GM18502 (cell line): ENCODE data around the gene KCND2.

Source experiments
- ATAC-seq: cut with Tn5 transposase; IDR thresholded peaks from one replicate; pipeline ENCODE4 v1.9.1; 2021; ENCODE audit warnings: mild to moderate bottlenecking; ENCODE audit not compliant: unreplicated experiment, poor library complexity

The KCND2 gene

GRCh38 chr7:120473352-120473751 is 200.4 kb downstream of the KCND2 start:
- ATAC-seq = no peak

- peak; percentile 85 for ATAC-seq
Observed at GRCh38 chr7:120475994-120476393, 203.0 kb downstream of the KCND2 start.

DNA sequence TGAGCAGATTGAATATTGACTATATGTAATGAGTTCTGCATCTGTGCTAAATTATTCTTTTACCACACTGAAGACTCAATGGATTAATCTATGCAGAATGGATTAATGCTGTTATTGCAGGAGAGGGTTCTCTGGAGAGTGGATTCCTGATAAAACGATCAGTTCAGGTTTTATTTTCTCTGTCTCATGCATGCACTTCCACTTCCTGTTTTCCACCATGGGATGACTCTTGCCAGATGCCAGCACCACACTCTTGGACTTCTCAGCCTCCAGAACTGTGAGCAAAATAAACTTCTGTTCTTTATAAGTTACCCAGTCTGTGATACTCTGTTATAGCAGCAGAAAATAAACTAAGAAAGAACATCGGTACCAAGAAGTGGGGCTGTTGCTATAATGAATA is 207.5 kb downstream of the KCND2 start:
- no peak for ATAC-seq

DNA sequence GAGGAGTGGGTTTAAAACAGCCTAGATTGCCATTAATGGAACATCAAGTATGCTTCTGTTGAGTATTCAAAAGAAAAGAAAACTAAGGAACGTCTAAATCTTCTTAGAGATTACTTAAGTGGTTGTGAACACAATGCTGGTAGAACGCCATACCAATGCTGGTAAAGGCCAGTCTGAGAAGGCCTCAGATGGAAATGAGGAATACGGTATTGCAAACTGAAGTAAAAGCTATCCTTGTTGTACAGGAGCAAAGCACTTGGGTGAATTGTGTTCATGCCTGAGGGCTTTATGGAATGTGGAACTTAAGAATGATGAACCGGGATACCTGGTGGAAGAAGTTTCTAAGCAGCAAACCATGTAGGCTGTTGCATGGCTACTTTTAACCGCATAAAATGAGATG is 208.0 kb downstream of the KCND2 start:
- no peak for ATAC-seq

GRCh38 chr7:120486164-120486563 is 213.2 kb downstream of the KCND2 start:
- no peak for ATAC-seq

- ATAC-seq = no peak
Observed at GRCh38 chr7:120502132-120502531, 229.2 kb downstream of the KCND2 start.

DNA sequence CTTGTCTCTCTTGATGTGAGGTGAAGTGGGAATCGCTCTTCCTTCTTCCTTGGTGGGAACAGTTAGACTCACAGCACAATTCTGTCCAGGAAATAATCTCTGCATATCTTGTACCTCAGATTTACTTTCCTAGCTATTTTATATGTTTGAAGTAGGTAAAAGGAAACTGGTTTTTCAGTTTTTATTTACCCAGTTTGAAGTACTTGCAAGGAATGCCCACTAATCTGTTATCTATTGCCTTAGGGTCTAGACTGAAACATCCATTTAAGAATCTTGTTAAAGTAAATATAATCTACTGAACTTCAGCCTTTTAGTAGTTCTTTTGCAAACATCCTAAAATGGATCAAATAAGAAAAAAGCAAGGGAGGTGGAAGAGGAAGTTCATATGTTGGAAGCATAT is 229.8 kb downstream of the KCND2 start:
- ATAC-seq = no peak

- no peak for ATAC-seq
Observed at GRCh38 chr7:120504386-120504785, 231.4 kb downstream of the KCND2 start.

DNA sequence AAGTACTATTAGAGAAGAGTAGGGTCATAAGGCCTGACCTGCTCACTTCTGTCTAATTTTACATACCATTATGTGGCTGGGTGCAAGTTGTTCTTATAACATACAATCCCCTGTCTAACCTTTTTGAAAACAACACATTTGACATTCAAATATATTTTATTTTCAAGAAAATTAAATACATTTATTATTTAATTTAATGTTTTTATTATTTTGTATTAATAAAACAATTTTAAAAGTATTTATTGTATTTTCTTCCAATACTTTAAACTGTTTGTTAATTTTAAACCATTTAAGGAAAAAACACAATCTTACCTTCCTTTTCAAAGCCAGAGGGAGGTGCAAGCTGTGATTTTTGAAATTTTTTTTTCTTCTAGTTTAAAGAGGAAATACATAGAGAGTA is 232.8 kb downstream of the KCND2 start:
- ATAC-seq = no peak

- ATAC-seq = no peak
Observed at GRCh38 chr7:120512701-120513100, 239.7 kb downstream of the KCND2 start.

DNA sequence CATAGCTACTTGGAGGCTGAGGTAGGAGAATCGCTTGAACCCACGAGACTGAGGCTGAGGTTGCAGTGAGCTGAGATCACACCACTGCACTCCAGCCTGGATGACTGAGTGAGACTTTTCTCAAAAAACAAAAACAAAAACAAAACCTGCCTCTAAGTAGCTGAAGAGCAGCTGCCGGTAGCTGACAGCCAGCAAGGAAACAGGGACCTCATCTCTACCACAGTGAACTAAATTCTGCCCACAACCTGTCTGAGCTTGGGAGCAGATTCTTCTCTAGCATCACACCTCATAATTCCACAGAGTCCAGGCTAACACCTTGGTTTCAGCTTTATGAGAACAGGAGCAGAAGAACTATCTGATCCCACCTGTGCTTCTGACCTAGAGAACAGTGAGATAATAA is 246.2 kb downstream of the KCND2 start:
- no peak for ATAC-seq

DNA sequence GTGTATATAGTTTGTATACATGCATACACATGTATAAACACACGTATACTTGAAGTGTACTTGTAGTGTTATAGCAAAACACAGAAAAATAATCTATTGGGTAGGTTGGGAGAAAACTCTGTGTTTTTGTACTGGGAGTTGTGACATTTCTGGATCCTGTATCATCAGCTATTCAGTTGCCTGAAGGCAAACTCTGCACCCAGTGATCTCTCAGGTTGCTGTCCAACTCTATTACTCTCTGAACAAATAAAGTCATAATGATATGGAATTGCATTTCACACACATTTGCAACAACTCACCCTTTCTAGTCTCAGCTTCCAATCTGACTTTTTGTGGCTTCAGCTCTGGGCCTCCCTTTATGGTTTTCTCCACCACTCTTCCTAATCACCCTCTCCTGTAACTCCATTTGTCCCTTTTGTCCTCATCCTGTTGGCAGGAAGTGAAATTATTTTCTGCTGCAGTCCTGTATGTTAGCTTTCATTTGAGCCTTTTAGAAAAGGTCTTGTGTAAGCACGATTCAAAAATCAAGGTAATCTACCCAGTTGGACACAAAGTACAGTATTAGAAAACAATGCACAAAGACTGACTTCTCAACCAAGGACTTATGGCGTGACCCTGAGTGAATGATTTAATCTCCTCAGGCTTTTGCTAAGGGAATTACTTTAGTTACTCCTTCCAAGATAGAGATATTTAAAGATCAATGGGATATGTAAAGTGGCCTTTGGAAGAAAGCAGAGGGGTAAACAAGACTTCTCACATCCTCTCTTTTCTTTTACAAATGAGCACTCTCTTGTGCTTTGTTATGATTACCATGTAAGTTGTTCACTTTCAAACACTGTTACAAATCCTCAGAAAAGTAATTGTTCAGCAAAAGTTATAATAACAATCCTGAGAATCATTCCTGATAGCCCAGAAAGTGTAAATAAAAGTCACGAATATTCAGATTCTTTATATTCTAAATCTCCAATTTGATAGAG is 249.1 kb downstream of the KCND2 start:
- ATAC-seq = no peak

- ATAC-seq = no peak
Observed at GRCh38 chr7:120523985-120524384, 251.0 kb downstream of the KCND2 start.

DNA sequence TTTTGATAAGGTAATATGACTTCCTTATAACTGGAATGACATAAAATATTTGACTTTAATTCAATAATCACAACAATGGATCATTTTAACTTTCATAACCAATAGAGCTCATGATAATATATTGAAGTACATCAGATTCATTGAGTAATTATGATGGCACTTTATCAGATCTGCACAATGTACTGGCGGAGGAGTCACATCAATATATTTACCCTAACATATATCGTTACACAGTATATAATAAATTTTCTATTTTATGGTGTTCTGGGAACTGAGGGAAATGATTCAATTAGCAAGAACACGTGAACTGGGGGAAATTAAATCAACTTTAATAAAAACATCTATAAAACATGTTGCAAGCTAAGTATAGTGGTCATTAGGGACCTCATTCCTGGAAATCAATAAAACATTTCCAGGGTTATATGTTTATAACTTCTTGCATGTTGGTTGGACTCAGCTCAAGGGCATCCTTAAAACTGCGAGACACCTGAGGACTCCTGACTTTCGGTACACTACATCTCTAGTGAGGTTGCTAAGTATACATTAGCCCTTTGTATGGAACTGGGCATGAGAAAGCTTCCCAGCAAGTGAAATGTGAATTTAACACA is 254.0 kb downstream of the KCND2 start:
- no peak for ATAC-seq

- ATAC-seq = no peak
Observed at GRCh38 chr7:120529736-120530135, 256.8 kb downstream of the KCND2 start.

DNA sequence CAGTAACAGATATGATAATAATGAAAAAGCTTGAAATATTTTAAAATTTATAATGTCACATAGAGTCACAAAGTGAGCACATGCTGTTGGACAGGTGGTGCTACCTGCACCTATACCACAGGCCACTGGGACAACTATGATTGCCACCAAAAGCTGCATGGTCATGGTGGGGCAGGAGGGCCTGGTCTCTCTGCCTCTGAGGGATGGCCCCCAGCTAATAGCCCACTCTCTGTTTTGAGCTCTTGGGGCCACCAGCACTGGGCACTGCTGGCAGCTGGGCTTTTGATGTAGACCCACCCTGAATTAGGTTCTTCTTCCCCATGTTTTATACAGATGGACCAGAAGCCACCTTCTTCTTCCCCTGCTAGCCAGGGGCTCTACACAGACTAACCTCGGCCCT is 265.4 kb downstream of the KCND2 start:
- no peak for ATAC-seq

- no peak for ATAC-seq
Observed at GRCh38 chr7:120539321-120539720, 266.3 kb downstream of the KCND2 start.

DNA sequence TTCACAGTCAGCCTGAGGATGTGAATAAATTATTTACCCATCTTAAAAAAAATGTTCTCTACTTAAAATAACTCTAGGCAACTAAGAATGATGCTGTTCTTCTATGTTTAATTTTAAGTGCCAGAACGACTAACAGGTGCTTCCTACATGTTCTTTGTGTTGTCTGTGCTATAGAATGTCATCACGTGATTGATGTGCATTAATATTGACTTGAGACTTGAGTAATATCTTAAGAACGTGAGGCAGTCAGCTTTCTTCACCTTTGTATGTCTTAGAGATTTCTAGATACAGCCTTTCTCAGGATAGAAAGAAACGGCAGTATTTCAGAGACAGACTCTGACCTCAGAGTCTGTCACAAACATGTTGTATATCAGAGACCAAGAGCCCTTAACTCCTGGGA is 274.6 kb downstream of the KCND2 start:
- no peak for ATAC-seq

GRCh38 chr7:120550494-120551048 is 277.6 kb downstream of the KCND2 start:
- ATAC-seq = peak; percentile 45

- peak; percentile 49 for ATAC-seq
Observed at GRCh38 chr7:120553491-120553890, 280.5 kb downstream of the KCND2 start.

GRCh38 chr7:120554960-120555571 is 282.1 kb downstream of the KCND2 start:
- ATAC-seq = peak; percentile 82
